K562 (cell line): ENCODE results near the gene DEDD2. TPM values are rescaled to one million over a fixed set of nuclear protein-coding genes. Genes with fewer than 3 reads are reported as not detected.

Source experiments
- CBFB ChIP-seq: sonication (generic); formaldehyde crosslinking; IDR thresholded peaks from 2 replicates; pipeline ENCODE4 v1.4.0; 2020; ENCODE audit warnings: mild to moderate bottlenecking, missing genetic modification reagents
- CEBPB ChIP-seq: fragments of 450-650 bp; IDR thresholded peaks from 2 replicates; pipeline ENCODE4 v1.6.1; 2016; ENCODE audit warnings: missing genetic modification characterization, missing compliant biosample characterization
- FUS ChIP-seq: fragments of 200-400 bp; formaldehyde crosslinking; optimal IDR thresholded peaks from 2 replicates; pipeline ENCODE3; 2017; ENCODE audit warnings: low read depth, low read length
- KDM1A ChIP-seq, 2 experiments: fragments of 450-650 bp; IDR thresholded peaks; 2 replicates each; pipeline ENCODE4 v1.6.1; 2016; ENCODE audit warnings: mild to moderate bottlenecking in 2 of 2
- MBD2 ChIP-seq: sonication (generic); IDR thresholded peaks from 2 replicates; pipeline ENCODE4 v1.6.1; 2016; ENCODE audit warnings: low read depth, borderline replicate concordance
- NFE2L1 ChIP-seq: fragments of 450-650 bp; IDR thresholded peaks from 2 replicates; pipeline ENCODE4 v1.6.1; 2016; ENCODE audit warnings: missing genetic modification characterization, low read depth, mild to moderate bottlenecking, missing compliant biosample characterization, moderate library complexity, borderline replicate concordance
- RFX5 ChIP-seq: IDR thresholded peaks from 2 replicates; pipeline ENCODE4 v1.6.1; 2011; ENCODE audit warnings: low read depth, mild to moderate bottlenecking, improper control_type of control experiment, low read length
- SAP30 ChIP-seq: fragments of 200-600 bp; sonication (generic); IDR thresholded peaks from 2 replicates; pipeline ENCODE4 v1.6.1; 2012; ENCODE audit warnings: borderline replicate concordance, low read depth, mild to moderate bottlenecking, moderate library complexity, low read length, control low read depth, inconsistent platforms; ENCODE audit not compliant: insufficient read depth, poor library complexity, severe bottlenecking
- SMAD4 ChIP-seq: fragments of 250-450 bp; sonication (Bioruptor Pico); conservative IDR thresholded peaks from 2 replicates; pipeline ENCODE4 v1.8.0; 2021; ENCODE audit warnings: inconsistent platforms, mild to moderate bottlenecking, moderate library complexity
- TCF3 ChIP-seq: sonication (generic); formaldehyde crosslinking; IDR thresholded peaks from 2 replicates; pipeline ENCODE4 v1.4.0; 2020; ENCODE audit warnings: mild to moderate bottlenecking, missing genetic modification reagents
- ZNF165 ChIP-seq: fragments of 250-450 bp; sonication (Bioruptor Pico); IDR thresholded peaks from 2 replicates; pipeline ENCODE4 v1.4.0; 2020; ENCODE audit warnings: borderline replicate concordance
- ZNF830 ChIP-seq: fragments of 250-450 bp; sonication (Bioruptor Pico); IDR thresholded peaks from 2 replicates; pipeline ENCODE4 v1.5.0; 2021; ENCODE audit warnings: mild to moderate bottlenecking
- polyA plus RNA-seq, 8 experiments: library from polyadenylated mRNA; depleted of rRNA in 4 of 8; stranded (reverse) in 5 of 8; unstranded in 3 of 8; fragments of >200 nt; fragmentation: Nextera tagmentation in 2 of 8; fragmentation: Illumina TruSeq in 1 of 8; extraction: Ambion mirVana in 2 of 8; extraction: Trizol in 1 of 8; gene quantifications; 2 replicates each; pipeline versions ENCODE4 v1.2.1 to v1.2.3, GENCODE V29; 2011 to 2014; ENCODE audit warnings: inconsistent platforms in 1 of 8, missing spikeins in 1 of 8
- total RNA-seq, 7 experiments: library from RNA; depleted of rRNA in 6 of 7; stranded (reverse); fragments of >200 nt in 6 of 7; fragmentation: Illumina TruSeq in 2 of 7; extraction: Trizol in 2 of 7; gene quantifications; 2 replicates each; pipeline versions ENCODE4 v1.2.1 to v1.2.3, GENCODE V29; 2011 to 2021; ENCODE audit warnings: low replicate concordance in 1 of 7
- TF ChIP-seq, protein P1 (sequence below): fragments of 250-450 bp; sonication (Bioruptor Pico); IDR thresholded peaks from 2 replicates; pipeline ENCODE4 v1.4.0; 2020; ENCODE audit warnings: mild to moderate bottlenecking
- TF ChIP-seq, protein P2 (sequence below): IDR thresholded peaks from 2 replicates; pipeline ENCODE4 v1.6.1; 2014; ENCODE audit warnings: antibody characterized with exemption
- TF ChIP-seq, protein P3 (sequence below), 2 experiments: fragments of 150-350 bp in 1 of 2; IDR thresholded peaks; 2 replicates each; pipeline ENCODE4 v1.6.1; 2012 to 2016; ENCODE audit warnings: low read depth in 2 of 2, low read length in 2 of 2, mild to moderate bottlenecking in 1 of 2, moderate library complexity in 1 of 2
- TF ChIP-seq, protein P4 (sequence below), 3 experiments: IDR thresholded peaks in 2 of 3; conservative IDR thresholded peaks in 1 of 3; 2 replicates each; pipeline ENCODE4 v1.5.1; 2011 to 2012; ENCODE audit warnings: low read length in 3 of 3, mild to moderate bottlenecking in 3 of 3, control low read depth in 2 of 3, improper control_type of control experiment in 1 of 3, inconsistent platforms in 1 of 3, low read depth in 1 of 3, mixed read lengths in 1 of 3, moderate library complexity in 1 of 3; ENCODE audit not compliant: insufficient read depth in 2 of 3
- TF ChIP-seq, protein P5 (sequence below): sonication (generic); formaldehyde crosslinking; IDR thresholded peaks from 2 replicates; pipeline ENCODE4 v1.8.0; 2022; ENCODE audit warnings: mild to moderate bottlenecking, low read depth, missing genetic modification reagents

DEDD2 gene
- total and polyA plus RNA-seq, 9 of the 15 experiments (the other 6 are each of a cell fraction or from before 2014, with no cell fraction given), result 4.3 to 43.0 (median 29.2) TPM

DNA sequence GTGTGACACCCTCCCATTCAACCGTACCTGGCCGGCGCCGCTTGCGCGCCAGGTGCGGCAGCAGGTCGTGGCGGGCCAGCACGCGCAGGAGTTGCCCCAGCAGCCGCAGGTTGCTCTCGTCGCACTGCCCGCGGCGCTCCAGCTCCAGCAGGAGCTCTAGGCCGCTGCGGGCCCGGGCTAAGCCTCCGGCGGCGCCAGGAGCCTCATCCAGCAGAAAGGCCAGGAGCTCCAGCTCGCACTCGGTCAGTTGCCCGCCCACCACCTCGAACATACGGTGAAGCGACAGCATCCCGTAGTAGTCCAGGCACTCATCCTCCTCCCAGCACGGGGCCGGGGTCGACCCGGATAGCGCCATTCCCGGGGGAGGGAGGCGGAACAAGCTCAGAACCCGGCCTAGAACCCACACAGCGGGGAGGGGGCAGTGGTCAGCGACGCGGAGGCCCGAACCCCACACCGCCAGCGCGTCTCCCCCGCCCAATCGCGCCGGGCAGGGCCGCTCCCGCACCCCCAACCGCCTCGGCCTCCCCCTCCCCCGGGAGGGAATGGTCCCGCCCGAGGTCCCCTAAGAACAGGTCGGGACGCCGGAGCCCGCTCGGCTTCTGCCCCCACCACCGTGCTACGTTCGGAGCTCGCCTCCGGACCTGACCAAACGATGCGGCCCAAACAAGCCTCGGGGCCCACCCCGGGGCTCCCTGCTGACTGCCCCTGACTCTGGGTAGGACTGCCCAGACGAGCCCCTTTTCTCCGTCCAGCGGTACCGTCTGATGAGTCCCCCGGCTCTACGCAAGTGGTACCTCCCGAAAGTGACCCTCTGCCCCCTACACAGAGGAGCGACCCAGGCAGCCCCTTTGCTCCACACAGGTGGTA is 591 bp downstream of the DEDD2 start (continued):
- TF ChIP-seq, protein P1, sequence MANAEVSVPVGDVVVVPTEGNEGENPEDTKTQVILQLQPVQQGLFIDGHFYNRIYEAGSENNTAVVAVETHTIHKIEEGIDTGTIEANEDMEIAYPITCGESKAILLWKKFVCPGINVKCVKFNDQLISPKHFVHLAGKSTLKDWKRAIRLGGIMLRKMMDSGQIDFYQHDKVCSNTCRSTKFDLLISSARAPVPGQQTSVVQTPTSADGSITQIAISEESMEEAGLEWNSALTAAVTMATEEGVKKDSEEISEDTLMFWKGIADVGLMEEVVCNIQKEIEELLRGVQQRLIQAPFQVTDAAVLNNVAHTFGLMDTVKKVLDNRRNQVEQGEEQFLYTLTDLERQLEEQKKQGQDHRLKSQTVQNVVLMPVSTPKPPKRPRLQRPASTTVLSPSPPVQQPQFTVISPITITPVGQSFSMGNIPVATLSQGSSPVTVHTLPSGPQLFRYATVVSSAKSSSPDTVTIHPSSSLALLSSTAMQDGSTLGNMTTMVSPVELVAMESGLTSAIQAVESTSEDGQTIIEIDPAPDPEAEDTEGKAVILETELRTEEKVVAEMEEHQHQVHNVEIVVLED (CRISPR knock-in tag), result no peak
- TF ChIP-seq ZNF165 (CRISPR knock-in tag) (no peak), RFX5 (no peak), KDM1A (IDR thresholded peaks at IDR 0.05) (peak in 1 of 2 experiments; percentile 68; a peak in 1 of 4 replicates), CBFB (CRISPR knock-in tag) (no peak), FUS (no peak), MBD2 (no peak), NFE2L1 (tag) (no peak), CEBPB (no peak), SMAD4 (CRISPR knock-in tag) (no peak), TCF3 (CRISPR knock-in tag) (no peak), ZNF830 (CRISPR knock-in tag) (no peak), SAP30 (peak; percentile 47)
- TF ChIP-seq, protein P2, sequence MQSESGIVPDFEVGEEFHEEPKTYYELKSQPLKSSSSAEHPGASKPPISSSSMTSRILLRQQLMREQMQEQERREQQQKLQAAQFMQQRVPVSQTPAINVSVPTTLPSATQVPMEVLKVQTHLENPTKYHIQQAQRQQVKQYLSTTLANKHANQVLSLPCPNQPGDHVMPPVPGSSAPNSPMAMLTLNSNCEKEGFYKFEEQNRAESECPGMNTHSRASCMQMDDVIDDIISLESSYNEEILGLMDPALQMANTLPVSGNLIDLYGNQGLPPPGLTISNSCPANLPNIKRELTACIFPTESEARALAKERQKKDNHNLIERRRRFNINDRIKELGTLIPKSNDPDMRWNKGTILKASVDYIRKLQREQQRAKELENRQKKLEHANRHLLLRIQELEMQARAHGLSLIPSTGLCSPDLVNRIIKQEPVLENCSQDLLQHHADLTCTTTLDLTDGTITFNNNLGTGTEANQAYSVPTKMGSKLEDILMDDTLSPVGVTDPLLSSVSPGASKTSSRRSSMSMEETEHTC, result no peak
- TF ChIP-seq, protein P3, sequence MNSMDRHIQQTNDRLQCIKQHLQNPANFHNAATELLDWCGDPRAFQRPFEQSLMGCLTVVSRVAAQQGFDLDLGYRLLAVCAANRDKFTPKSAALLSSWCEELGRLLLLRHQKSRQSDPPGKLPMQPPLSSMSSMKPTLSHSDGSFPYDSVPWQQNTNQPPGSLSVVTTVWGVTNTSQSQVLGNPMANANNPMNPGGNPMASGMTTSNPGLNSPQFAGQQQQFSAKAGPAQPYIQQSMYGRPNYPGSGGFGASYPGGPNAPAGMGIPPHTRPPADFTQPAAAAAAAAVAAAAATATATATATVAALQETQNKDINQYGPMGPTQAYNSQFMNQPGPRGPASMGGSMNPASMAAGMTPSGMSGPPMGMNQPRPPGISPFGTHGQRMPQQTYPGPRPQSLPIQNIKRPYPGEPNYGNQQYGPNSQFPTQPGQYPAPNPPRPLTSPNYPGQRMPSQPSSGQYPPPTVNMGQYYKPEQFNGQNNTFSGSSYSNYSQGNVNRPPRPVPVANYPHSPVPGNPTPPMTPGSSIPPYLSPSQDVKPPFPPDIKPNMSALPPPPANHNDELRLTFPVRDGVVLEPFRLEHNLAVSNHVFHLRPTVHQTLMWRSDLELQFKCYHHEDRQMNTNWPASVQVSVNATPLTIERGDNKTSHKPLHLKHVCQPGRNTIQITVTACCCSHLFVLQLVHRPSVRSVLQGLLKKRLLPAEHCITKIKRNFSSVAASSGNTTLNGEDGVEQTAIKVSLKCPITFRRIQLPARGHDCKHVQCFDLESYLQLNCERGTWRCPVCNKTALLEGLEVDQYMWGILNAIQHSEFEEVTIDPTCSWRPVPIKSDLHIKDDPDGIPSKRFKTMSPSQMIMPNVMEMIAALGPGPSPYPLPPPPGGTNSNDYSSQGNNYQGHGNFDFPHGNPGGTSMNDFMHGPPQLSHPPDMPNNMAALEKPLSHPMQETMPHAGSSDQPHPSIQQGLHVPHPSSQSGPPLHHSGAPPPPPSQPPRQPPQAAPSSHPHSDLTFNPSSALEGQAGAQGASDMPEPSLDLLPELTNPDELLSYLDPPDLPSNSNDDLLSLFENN (IDR thresholded peaks at IDR 0.05; ENCODE audit: low read depth in 2 of 2, low read length in 2 of 2), result no peak
- TF ChIP-seq, protein P4, sequence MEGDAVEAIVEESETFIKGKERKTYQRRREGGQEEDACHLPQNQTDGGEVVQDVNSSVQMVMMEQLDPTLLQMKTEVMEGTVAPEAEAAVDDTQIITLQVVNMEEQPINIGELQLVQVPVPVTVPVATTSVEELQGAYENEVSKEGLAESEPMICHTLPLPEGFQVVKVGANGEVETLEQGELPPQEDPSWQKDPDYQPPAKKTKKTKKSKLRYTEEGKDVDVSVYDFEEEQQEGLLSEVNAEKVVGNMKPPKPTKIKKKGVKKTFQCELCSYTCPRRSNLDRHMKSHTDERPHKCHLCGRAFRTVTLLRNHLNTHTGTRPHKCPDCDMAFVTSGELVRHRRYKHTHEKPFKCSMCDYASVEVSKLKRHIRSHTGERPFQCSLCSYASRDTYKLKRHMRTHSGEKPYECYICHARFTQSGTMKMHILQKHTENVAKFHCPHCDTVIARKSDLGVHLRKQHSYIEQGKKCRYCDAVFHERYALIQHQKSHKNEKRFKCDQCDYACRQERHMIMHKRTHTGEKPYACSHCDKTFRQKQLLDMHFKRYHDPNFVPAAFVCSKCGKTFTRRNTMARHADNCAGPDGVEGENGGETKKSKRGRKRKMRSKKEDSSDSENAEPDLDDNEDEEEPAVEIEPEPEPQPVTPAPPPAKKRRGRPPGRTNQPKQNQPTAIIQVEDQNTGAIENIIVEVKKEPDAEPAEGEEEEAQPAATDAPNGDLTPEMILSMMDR (IDR thresholded peaks at IDR 0.05 in 2 of 3, conservative IDR thresholded peaks at IDR 0.05 in 1 of 3; ENCODE audit: insufficient read depth in 2 of 3, low read depth in 1 of 3, low read length in 3 of 3), result peak in 1 of 3 experiments; percentile 14; a peak in 2 of 6 replicates
- TF ChIP-seq, protein P5, sequence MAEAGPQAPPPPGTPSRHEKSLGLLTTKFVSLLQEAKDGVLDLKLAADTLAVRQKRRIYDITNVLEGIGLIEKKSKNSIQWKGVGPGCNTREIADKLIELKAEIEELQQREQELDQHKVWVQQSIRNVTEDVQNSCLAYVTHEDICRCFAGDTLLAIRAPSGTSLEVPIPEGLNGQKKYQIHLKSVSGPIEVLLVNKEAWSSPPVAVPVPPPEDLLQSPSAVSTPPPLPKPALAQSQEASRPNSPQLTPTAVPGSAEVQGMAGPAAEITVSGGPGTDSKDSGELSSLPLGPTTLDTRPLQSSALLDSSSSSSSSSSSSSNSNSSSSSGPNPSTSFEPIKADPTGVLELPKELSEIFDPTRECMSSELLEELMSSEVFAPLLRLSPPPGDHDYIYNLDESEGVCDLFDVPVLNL, result no peak
